Neural cell (in vitro differentiated cells): Measurements from ENCODE around the gene SGIP1. TPM values are rescaled to one million over a fixed set of nuclear protein-coding genes. Genes with fewer than 3 reads are reported as not detected.

Source experiments
- H2AFZ ChIP-seq: fragments of 200-600, 300-800 bp; sonication (generic), shearing (Covaris generic); 2 replicates; pipeline ENCODE4 v1.6.0; 2014; ENCODE audit warnings: low read depth, mild to moderate bottlenecking, antibody characterized with exemption, low read length, moderate library complexity
- H3F3A ChIP-seq: fragments of 200-600 bp; shearing (Covaris generic); 2 replicates; pipeline ENCODE4 v1.6.1; 2016; ENCODE audit warnings: mild to moderate bottlenecking, moderate library complexity, mixed read lengths, antibody characterized with exemption, low read length; ENCODE audit not compliant: insufficient read depth, poor library complexity, severe bottlenecking
- H3K27ac ChIP-seq: fragments of 200-600, 300-800 bp; sonication (generic), shearing (Covaris generic); 2 replicates; pipeline ENCODE4 v1.5.1; 2014; ENCODE audit warnings: mild to moderate bottlenecking, low read length, moderate library complexity
- H3K27me3 ChIP-seq: fragments of 300-800, 200-600 bp; sonication (generic), shearing (Covaris generic); 2 replicates; pipeline ENCODE4 v1.6.0; 2014; ENCODE audit warnings: mild to moderate bottlenecking, low read depth, low read length, moderate library complexity; ENCODE audit not compliant: insufficient read depth
- H3K36me3 ChIP-seq: fragments of 300-800, 200-600 bp; sonication (generic), shearing (Covaris generic); 2 replicates; pipeline ENCODE4 v1.5.1; 2014; ENCODE audit warnings: mild to moderate bottlenecking, antibody characterized with exemption, low read length, moderate library complexity; ENCODE audit not compliant: insufficient read depth
- H3K4me2 ChIP-seq: fragments of 300-800, 200-600 bp; sonication (generic), shearing (Covaris generic); 2 replicates; pipeline ENCODE4 v1.6.0; 2014; ENCODE audit warnings: mild to moderate bottlenecking, low read length
- H3K4me3 ChIP-seq: fragments of 300-800, 200-600 bp; sonication (generic), shearing (Covaris generic); 2 replicates; pipeline ENCODE4 v1.5.1; 2014; ENCODE audit warnings: mild to moderate bottlenecking, low read length, moderate library complexity
- H3K79me2 ChIP-seq: fragments of 200-600 bp; shearing (Covaris generic); replicated peaks from 2 replicates; pipeline ENCODE4 v1.6.0; 2014; ENCODE audit warnings: mild to moderate bottlenecking, low read length, moderate library complexity; ENCODE audit not compliant: insufficient read depth
- H3K9ac ChIP-seq: fragments of 300-800, 200-600 bp; sonication (generic), shearing (Covaris generic); 2 replicates; pipeline ENCODE4 v1.6.1; 2016; ENCODE audit warnings: mild to moderate bottlenecking, low read length, mixed read lengths
- H3K9me2 ChIP-seq: fragments of 200-600 bp; shearing (Covaris generic); 2 replicates; pipeline ENCODE4 v1.6.1; 2016; ENCODE audit warnings: mild to moderate bottlenecking, low read length, mixed read lengths; ENCODE audit not compliant: insufficient read depth
- H3K9me3 ChIP-seq: fragments of 200-600, 300-800 bp; sonication (generic), shearing (Covaris generic); 2 replicates; pipeline ENCODE4 v1.6.1; 2016; ENCODE audit warnings: mild to moderate bottlenecking, mixed run types, low read length, moderate library complexity, mixed read lengths
- H4K20me1 ChIP-seq: fragments of 200-600 bp; shearing (Covaris generic); 2 replicates; pipeline ENCODE4 v1.6.1; 2016; ENCODE audit warnings: mild to moderate bottlenecking, mixed run types; ENCODE audit not compliant: insufficient read depth
- CTCF ChIP-seq: fragments of 450-650 bp; IDR thresholded peaks from 2 replicates; pipeline ENCODE4 v1.5.1; 2014; ENCODE audit warnings: antibody characterized with exemption, mild to moderate bottlenecking, moderate library complexity; ENCODE audit not compliant: poor library complexity, severe bottlenecking
- EP300 ChIP-seq: fragments of 450-650 bp; conservative IDR thresholded peaks from 2 replicates; pipeline ENCODE4 v1.6.1; 2014; ENCODE audit warnings: antibody characterized with exemption, mild to moderate bottlenecking, moderate library complexity; ENCODE audit not compliant: poor library complexity, severe bottlenecking
- EZH2 ChIP-seq: fragments of 200-600, 300-800 bp; shearing (Covaris generic), sonication (generic); IDR thresholded peaks from 2 replicates; pipeline ENCODE4 v1.6.1; 2014; ENCODE audit warnings: antibody characterized with exemption, low read length, borderline replicate concordance, mild to moderate bottlenecking; ENCODE audit not compliant: insufficient read depth, poor library complexity, severe bottlenecking
- MXI1 ChIP-seq: fragments of 450-650 bp; conservative IDR thresholded peaks from 2 replicates; pipeline ENCODE4 v1.6.1; 2014; ENCODE audit warnings: antibody characterized with exemption, mild to moderate bottlenecking; ENCODE audit not compliant: poor library complexity, severe bottlenecking
- POLR2AphosphoS5 ChIP-seq: IDR thresholded peaks from 2 replicates; pipeline ENCODE4 v1.6.1; 2012
- RAD21 ChIP-seq: fragments of 450-650 bp; conservative IDR thresholded peaks from 2 replicates; pipeline ENCODE4 v1.6.1; 2014; ENCODE audit warnings: antibody characterized with exemption, mild to moderate bottlenecking, moderate library complexity
- SMC3 ChIP-seq: fragments of 450-650 bp; conservative IDR thresholded peaks from 2 replicates; pipeline ENCODE4 v1.6.1; 2014; ENCODE audit warnings: antibody characterized with exemption, mild to moderate bottlenecking, moderate library complexity; ENCODE audit not compliant: poor library complexity
- TAF1 ChIP-seq: IDR thresholded peaks from 2 replicates; pipeline ENCODE4 v1.6.1; 2012; ENCODE audit warnings: low read depth
- polyA plus RNA-seq: library from polyadenylated mRNA; depleted of rRNA; stranded (reverse); fragments of >200 nt; gene quantifications from 2 replicates; pipeline ENCODE4 v1.2.3, GENCODE V29; 2014
- TF ChIP-seq, protein P1 (sequence below): IDR thresholded peaks from 2 replicates; pipeline ENCODE4 v1.6.1; 2012; ENCODE audit warnings: borderline replicate concordance

SGIP1 gene
- polyA plus RNA-seq, 1 donor from 2014 or later = 50.5 TPM

DNA sequence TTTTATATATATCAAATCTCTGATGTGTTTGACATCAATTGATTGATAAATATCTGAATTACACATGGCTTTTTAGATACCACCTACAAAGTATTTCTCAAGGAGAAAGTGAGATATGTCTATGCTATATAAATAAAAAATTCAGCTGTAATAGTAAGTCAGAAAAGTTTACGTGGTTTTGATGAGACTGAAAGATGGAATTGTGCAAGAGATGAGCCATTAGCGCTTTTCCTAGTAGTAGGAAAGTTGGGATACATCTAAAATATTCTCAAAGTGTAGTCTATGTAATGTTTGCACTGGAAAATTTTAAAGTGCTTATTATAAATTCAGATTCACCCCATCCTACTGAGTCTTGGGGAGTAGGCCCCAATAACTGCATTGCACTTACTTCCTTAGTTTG, 49.1 kb downstream of the SGIP1 start:
- Histone ChIP-seq H3K36me3 (no peaks in the 10 kb centered on the region), H3K4me2 (no peak overlapping the region), H3K27me3 (no peaks in the 10 kb centered on the region), H3K9ac (no peak overlapping the region), H2AFZ (no peak overlapping the region), H4K20me1 (no peaks in the 10 kb centered on the region), H3K9me2 (no peaks in the 10 kb centered on the region), H3K27ac (no peak overlapping the region), H3K9me3 (no peaks in the 10 kb centered on the region), H3K4me3 (no peak overlapping the region), H3K79me2 (peaks cover 6% of the 10 kb centered on the region), H3F3A (no peaks in the 10 kb centered on the region)
- no peak for TF ChIP-seq TAF1

DNA sequence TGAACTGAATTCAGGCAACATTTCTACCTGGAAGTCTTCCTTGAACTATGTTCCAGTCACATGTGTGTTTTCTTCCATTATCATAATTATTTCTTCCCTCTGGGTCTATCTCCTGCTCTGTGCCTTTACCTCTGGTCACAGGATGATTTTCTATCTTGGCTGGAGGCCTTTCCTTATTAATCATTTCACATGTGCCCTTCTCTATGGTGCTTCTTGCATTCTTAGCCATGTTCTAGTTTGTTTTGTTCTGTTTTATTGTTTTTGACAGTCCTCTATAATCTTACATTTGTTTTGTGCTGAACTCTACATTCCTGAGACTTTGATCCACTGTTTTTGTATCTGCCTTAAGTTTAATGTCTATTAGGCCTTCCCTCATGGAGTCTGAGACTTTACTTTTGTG, 51.0 kb downstream of the SGIP1 start:
- no peak overlapping the region for H2AFZ ChIP-seq
- no peak overlapping the region for H3K4me3 ChIP-seq
- H3K27ac ChIP-seq = no peak overlapping the region
- TF ChIP-seq TAF1 = no peak
- TF ChIP-seq, protein P1, sequence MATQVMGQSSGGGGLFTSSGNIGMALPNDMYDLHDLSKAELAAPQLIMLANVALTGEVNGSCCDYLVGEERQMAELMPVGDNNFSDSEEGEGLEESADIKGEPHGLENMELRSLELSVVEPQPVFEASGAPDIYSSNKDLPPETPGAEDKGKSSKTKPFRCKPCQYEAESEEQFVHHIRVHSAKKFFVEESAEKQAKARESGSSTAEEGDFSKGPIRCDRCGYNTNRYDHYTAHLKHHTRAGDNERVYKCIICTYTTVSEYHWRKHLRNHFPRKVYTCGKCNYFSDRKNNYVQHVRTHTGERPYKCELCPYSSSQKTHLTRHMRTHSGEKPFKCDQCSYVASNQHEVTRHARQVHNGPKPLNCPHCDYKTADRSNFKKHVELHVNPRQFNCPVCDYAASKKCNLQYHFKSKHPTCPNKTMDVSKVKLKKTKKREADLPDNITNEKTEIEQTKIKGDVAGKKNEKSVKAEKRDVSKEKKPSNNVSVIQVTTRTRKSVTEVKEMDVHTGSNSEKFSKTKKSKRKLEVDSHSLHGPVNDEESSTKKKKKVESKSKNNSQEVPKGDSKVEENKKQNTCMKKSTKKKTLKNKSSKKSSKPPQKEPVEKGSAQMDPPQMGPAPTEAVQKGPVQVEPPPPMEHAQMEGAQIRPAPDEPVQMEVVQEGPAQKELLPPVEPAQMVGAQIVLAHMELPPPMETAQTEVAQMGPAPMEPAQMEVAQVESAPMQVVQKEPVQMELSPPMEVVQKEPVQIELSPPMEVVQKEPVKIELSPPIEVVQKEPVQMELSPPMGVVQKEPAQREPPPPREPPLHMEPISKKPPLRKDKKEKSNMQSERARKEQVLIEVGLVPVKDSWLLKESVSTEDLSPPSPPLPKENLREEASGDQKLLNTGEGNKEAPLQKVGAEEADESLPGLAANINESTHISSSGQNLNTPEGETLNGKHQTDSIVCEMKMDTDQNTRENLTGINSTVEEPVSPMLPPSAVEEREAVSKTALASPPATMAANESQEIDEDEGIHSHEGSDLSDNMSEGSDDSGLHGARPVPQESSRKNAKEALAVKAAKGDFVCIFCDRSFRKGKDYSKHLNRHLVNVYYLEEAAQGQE = no peak
- TF ChIP-seq EP300 = no peak
- no peak for TF ChIP-seq POLR2AphosphoS5
- TF ChIP-seq SMC3 = no peak
- TF ChIP-seq CTCF = no peak
- no peak for TF ChIP-seq RAD21
- no peak for TF ChIP-seq EZH2
- TF ChIP-seq MXI1 = no peak
- peaks cover 6% of the 10 kb centered on the region for H3K79me2 ChIP-seq
- no peaks in the 10 kb centered on the region for H3K27me3 ChIP-seq
- H4K20me1 ChIP-seq = no peaks in the 10 kb centered on the region
- no peaks in the 10 kb centered on the region for H3K9me3 ChIP-seq
- H3K9me2 ChIP-seq = no peaks in the 10 kb centered on the region
- no peaks in the 10 kb centered on the region for H3K36me3 ChIP-seq
- H3F3A ChIP-seq = no peaks in the 10 kb centered on the region
- no peak overlapping the region for H3K4me2 ChIP-seq
- no peak overlapping the region for H3K9ac ChIP-seq

DNA sequence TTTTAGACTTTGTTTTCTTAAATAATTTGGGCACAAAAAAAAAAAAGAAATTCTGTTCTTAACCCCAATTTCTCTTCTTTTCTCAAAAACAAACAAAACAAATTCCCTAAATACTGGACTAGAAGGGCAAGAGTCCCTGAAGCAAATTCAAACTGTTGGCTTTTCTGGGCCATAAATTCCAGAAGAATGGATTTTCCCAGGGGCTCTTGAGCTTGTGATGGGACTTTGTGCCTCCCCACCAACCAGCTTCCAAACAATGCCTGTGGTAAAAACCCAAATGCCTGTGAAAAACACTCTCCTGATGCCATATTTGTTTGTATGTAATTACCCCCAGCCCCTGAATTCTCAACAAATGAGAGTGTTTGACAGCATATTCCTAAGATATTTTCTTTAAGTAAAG, 55.4 kb downstream of the SGIP1 start:
- Histone ChIP-seq H3K36me3 (no peaks in the 10 kb centered on the region), H3K4me3 (no peak overlapping the region), H3K27ac (no peak overlapping the region), H3K9ac (no peak overlapping the region), H3K9me3 (no peaks in the 10 kb centered on the region), H3K9me2 (no peaks in the 10 kb centered on the region), H3K4me2 (no peak overlapping the region), H3F3A (no peaks in the 10 kb centered on the region), H2AFZ (no peak overlapping the region), H3K79me2 (peaks cover 1% of the 10 kb centered on the region), H4K20me1 (no peaks in the 10 kb centered on the region), H3K27me3 (no peaks in the 10 kb centered on the region)
- no peak for TF ChIP-seq RAD21
- no peak for TF ChIP-seq EP300
- no peak for TF ChIP-seq EZH2
- no peak for TF ChIP-seq MXI1
- TF ChIP-seq, protein P1 = no peak
- TF ChIP-seq TAF1 = no peak
- no peak for TF ChIP-seq SMC3
- TF ChIP-seq POLR2AphosphoS5 = no peak
- TF ChIP-seq CTCF = no peak
